NCI-H510A (cell line): ENCODE data around the gene ZDHHC13.

Experiments used
- DNase-seq: peaks from one replicate; lab custom pipeline; 2025; lab: John Stamatoyannopoulos, UW

The ZDHHC13 gene

GRCh38 chr11:19116971-19117759 is at the start of gene ZDHHC13:
Gene ZDHHC13, plus strand, starts transcription at chr11:19117168. Its CDS starts 82 bp downstream, at chr11:19117250.
- peak; percentile 80 for DNase-seq

GRCh38 chr11:19071255-19071654 is 45.7 kb upstream of the ZDHHC13 start:
- DNase-seq = peak; percentile 34

- DNase-seq = no peak
Measured at GRCh38 chr11:19072464-19072863, 44.5 kb upstream of the ZDHHC13 start.

- DNase-seq = no peak
Measured at GRCh38 chr11:19073454-19074415, 43.2 kb upstream of the ZDHHC13 start.

GRCh38 chr11:19075636-19076035 is 41.3 kb upstream of the ZDHHC13 start:
- DNase-seq = no peak

GRCh38 chr11:19076744-19077589 is 40.0 kb upstream of the ZDHHC13 start:
- DNase-seq = no peak

GRCh38 chr11:19077965-19078364 is 39.0 kb upstream of the ZDHHC13 start:
- DNase-seq = no peak

GRCh38 chr11:19079643-19080440 is 37.1 kb upstream of the ZDHHC13 start:
- no peak for DNase-seq

GRCh38 chr11:19080579-19080993 is 36.4 kb upstream of the ZDHHC13 start:
- no peak for DNase-seq

- no peak for DNase-seq
Measured at GRCh38 chr11:19083166-19083565, 33.8 kb upstream of the ZDHHC13 start.

- no peak for DNase-seq
Measured at GRCh38 chr11:19084661-19085315, 32.2 kb upstream of the ZDHHC13 start.

GRCh38 chr11:19087658-19088057 is 29.3 kb upstream of the ZDHHC13 start:
- DNase-seq = no peak

- no peak for DNase-seq
Measured at GRCh38 chr11:19088791-19089190, 28.2 kb upstream of the ZDHHC13 start.

- no peak for DNase-seq
Measured at GRCh38 chr11:19089421-19089820, 27.5 kb upstream of the ZDHHC13 start.

GRCh38 chr11:19091366-19091765 is 25.6 kb upstream of the ZDHHC13 start:
- no peak for DNase-seq

- no peak for DNase-seq
Measured at GRCh38 chr11:19092342-19092741, 24.6 kb upstream of the ZDHHC13 start.

GRCh38 chr11:19092850-19093249 is 24.1 kb upstream of the ZDHHC13 start:
- DNase-seq = no peak

GRCh38 chr11:19093976-19094375 is 23.0 kb upstream of the ZDHHC13 start:
- no peak for DNase-seq

GRCh38 chr11:19094859-19095258 is 22.1 kb upstream of the ZDHHC13 start:
- DNase-seq = no peak

- no peak for DNase-seq
Measured at GRCh38 chr11:19099093-19099492, 17.9 kb upstream of the ZDHHC13 start.

- no peak for DNase-seq
Measured at GRCh38 chr11:19100885-19101284, 16.1 kb upstream of the ZDHHC13 start.
